Adipocyte (in vitro differentiated cells): ENCODE measurements around the gene CRBN.

Experiments used
- DNase-seq: peaks from one replicate; pipeline ENCODE4 v3.0.0-alpha.2; 2015; ENCODE audit warnings: low read depth
- H3K27me3 ChIP-seq: replicated peaks from 2 replicates; pipeline ENCODE4 v1.7.0; 2013; ENCODE audit warnings: mild to moderate bottlenecking, low read length, moderate library complexity; ENCODE audit not compliant: control insufficient read depth, insufficient read depth
- H3K36me3 ChIP-seq: 2 replicates; pipeline ENCODE4 v1.7.0; 2013; ENCODE audit warnings: low read length, mild to moderate bottlenecking, moderate library complexity; ENCODE audit not compliant: control insufficient read depth, insufficient read depth, severe bottlenecking
- H3K4me1 ChIP-seq: 2 replicates; pipeline ENCODE4 v1.7.0; 2013; ENCODE audit warnings: mild to moderate bottlenecking, low read length, moderate library complexity; ENCODE audit not compliant: control insufficient read depth, insufficient read depth
- H3K4me3 ChIP-seq: 2 replicates; pipeline ENCODE4 v1.7.0; 2013; ENCODE audit warnings: mild to moderate bottlenecking, low read length, moderate library complexity
- H3K9ac ChIP-seq: 2 replicates; pipeline ENCODE4 v1.7.0; 2013; ENCODE audit warnings: mild to moderate bottlenecking, low read length, moderate library complexity
- H3K9me3 ChIP-seq: 2 replicates; pipeline ENCODE4 v1.7.0; 2013; ENCODE audit warnings: mild to moderate bottlenecking, low read length, moderate library complexity; ENCODE audit not compliant: control insufficient read depth

The CRBN gene

GRCh38 chr3:3109407-3110298, 69.8 kb downstream of the CRBN start:
- no peak overlapping the region for H3K4me3 ChIP-seq
- no peaks in the 10 kb centered on the region for H3K4me1 ChIP-seq
- H3K9me3 ChIP-seq = peaks cover 5% of the 10 kb centered on the region
- peaks cover 8% of the 10 kb centered on the region for H3K27me3 ChIP-seq
- no peak overlapping the region for H3K9ac ChIP-seq
- H3K36me3 ChIP-seq = no peaks in the 10 kb centered on the region
- DNase-seq = no peak

- no peaks in the 10 kb centered on the region for H3K36me3 ChIP-seq
- H3K4me3 ChIP-seq = no peak overlapping the region
- H3K4me1 ChIP-seq = no peaks in the 10 kb centered on the region
- DNase-seq = no peak
- peaks cover 8% of the 10 kb centered on the region for H3K27me3 ChIP-seq
- no peak overlapping the region for H3K9ac ChIP-seq
- peaks cover 5% of the 10 kb centered on the region for H3K9me3 ChIP-seq
Measured at GRCh38 chr3:3107858-3108257, 71.6 kb downstream of the CRBN start.

DNA sequence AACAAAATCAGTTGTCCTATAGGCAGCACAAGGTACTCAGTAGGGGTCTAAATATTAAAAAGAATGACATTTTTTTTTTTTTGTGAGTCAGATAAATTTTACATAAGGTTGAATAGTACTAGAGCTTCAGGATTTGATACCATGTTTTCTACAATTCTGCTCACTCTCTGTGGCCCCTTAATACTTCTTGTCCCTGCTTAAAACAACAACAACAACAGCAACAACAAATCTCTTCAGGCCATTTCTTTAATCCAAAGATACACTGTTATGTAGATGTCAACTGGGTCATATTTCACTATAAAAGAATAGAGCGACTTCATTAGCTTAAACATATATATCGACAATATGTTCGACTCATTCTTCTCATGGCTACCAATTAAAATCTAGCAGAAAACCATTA, 72.3 kb downstream of the CRBN start:
- DNase-seq = no peak
- H3K9me3 ChIP-seq = peaks cover 5% of the 10 kb centered on the region
- no peak overlapping the region for H3K9ac ChIP-seq
- H3K4me3 ChIP-seq = no peak overlapping the region
- H3K27me3 ChIP-seq = peaks cover 8% of the 10 kb centered on the region
- H3K36me3 ChIP-seq = no peaks in the 10 kb centered on the region
- no peaks in the 10 kb centered on the region for H3K4me1 ChIP-seq

GRCh38 chr3:3105815-3106214, 73.7 kb downstream of the CRBN start:
- Histone ChIP-seq H3K9ac (no peak overlapping the region), H3K9me3 (peaks cover 5% of the 10 kb centered on the region), H3K4me1 (no peaks in the 10 kb centered on the region), H3K4me3 (no peak overlapping the region), H3K36me3 (no peaks in the 10 kb centered on the region), H3K27me3 (peaks cover 6% of the 10 kb centered on the region)
- DNase-seq = no peak

GRCh38 chr3:3105246-3105645, 74.2 kb downstream of the CRBN start:
- DNase-seq = no peak
- peaks cover under 1% of the 10 kb centered on the region for H3K27me3 ChIP-seq

DNA sequence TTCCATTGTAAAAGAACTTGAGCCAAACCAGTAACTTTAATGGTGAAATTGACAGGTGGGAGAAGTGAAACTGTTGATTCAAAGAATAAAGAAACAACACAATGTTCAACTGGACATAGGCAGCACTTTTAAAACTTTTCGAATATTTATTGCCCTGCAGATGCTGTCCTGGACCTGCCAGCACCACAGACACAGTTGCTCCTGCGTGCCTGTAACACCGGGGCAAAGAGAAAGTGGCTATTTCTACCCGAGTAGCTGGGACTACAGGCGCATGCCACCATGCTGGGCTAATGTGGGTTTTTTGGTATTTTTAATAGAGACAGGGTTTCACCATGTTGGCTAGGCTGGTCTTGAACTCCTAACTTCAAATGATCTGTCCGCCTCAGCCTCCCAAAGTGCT, 76.7 kb downstream of the CRBN start:
- Histone ChIP-seq H3K27me3 (no peaks in the 10 kb centered on the region), H3K9ac (no peak overlapping the region), H3K9me3 (peaks cover 5% of the 10 kb centered on the region), H3K36me3 (no peaks in the 10 kb centered on the region), H3K4me1 (no peaks in the 10 kb centered on the region), H3K4me3 (no peak overlapping the region)
- DNase-seq = no peak

More at GRCh38 chr3:3105246-3105645, 74.2 kb downstream of the CRBN start:
- no peak overlapping the region for H3K9ac ChIP-seq
- H3K4me3 ChIP-seq = no peak overlapping the region
- H3K36me3 ChIP-seq = no peaks in the 10 kb centered on the region
- H3K9me3 ChIP-seq = peaks cover 5% of the 10 kb centered on the region
- H3K4me1 ChIP-seq = no peaks in the 10 kb centered on the region

DNA sequence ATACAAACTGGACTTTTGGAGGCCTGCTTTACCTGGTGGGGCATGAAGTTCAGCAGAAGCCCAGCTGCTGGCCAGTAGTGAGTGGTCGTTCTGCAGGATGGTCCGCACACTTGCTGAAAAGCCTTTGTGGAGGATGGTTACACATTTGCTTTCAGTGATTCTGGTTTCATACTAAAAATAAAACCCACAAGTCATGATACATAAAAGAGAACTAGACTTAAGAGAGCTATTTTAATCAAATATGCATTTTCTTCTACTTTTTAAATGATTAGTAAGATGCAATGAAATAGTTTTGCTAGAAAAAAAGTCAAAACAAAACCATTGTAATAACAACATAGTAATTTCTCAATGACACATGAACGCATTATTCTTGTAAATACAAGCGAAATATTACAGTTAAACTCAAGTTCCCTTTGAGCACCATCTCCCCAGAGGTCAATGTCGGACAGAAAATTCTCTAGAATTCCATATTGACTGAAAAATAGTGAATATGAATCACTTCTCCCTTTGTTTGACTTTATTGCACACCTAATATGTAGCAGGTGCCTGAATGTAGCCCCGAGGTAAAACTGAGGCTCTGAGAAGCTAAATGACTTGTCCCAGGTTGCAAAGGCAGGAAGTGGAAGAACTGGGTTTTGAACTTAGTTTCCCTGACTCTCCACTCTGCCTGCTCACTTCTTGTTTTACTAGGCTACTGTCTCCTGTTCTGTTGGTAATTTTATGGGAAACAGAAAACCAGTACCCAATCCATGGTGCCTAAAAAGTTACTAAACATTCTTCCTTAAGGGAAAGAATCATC, 77.6 kb downstream of the CRBN start:
- Histone ChIP-seq H3K4me3 (no peak overlapping the region), H3K36me3 (no peaks in the 10 kb centered on the region), H3K4me1 (no peaks in the 10 kb centered on the region), H3K9me3 (no peaks in the 10 kb centered on the region), H3K27me3 (no peaks in the 10 kb centered on the region), H3K9ac (no peak overlapping the region)
- DNase-seq = no peak
